GM10266 (cell line): ENCODE data around the gene OLFML1.

Source experiments
- DNase-seq: peaks from one replicate; pipeline ENCODE4 v3.0.0; 2012; ENCODE audit errors: extremely low spot score
- TF ChIP-seq, protein P1 (sequence below): IDR thresholded peaks from 2 replicates; pipeline ENCODE4 v1.5.1; 2012; ENCODE audit warnings: mild to moderate bottlenecking, low read depth; ENCODE audit not compliant: control insufficient read depth, insufficient read depth; ENCODE audit errors: missing control alignments

Gene OLFML1

GRCh38 chr11:7495882-7496551, 10.7 kb downstream of the OLFML1 start:
- DNase-seq: peak; percentile 47

GRCh38 chr11:7498193-7498592, 12.9 kb downstream of the OLFML1 start:
- DNase-seq: no peak
- TF ChIP-seq, protein P1, sequence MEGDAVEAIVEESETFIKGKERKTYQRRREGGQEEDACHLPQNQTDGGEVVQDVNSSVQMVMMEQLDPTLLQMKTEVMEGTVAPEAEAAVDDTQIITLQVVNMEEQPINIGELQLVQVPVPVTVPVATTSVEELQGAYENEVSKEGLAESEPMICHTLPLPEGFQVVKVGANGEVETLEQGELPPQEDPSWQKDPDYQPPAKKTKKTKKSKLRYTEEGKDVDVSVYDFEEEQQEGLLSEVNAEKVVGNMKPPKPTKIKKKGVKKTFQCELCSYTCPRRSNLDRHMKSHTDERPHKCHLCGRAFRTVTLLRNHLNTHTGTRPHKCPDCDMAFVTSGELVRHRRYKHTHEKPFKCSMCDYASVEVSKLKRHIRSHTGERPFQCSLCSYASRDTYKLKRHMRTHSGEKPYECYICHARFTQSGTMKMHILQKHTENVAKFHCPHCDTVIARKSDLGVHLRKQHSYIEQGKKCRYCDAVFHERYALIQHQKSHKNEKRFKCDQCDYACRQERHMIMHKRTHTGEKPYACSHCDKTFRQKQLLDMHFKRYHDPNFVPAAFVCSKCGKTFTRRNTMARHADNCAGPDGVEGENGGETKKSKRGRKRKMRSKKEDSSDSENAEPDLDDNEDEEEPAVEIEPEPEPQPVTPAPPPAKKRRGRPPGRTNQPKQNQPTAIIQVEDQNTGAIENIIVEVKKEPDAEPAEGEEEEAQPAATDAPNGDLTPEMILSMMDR: no peak

More at GRCh38 chr11:7495882-7496551, 10.7 kb downstream of the OLFML1 start:
- TF ChIP-seq, protein P1: no peak

- DNase-seq: no peak
- TF ChIP-seq, protein P1: no peak
Measured at GRCh38 chr11:7499081-7499480, 13.8 kb downstream of the OLFML1 start.

DNA sequence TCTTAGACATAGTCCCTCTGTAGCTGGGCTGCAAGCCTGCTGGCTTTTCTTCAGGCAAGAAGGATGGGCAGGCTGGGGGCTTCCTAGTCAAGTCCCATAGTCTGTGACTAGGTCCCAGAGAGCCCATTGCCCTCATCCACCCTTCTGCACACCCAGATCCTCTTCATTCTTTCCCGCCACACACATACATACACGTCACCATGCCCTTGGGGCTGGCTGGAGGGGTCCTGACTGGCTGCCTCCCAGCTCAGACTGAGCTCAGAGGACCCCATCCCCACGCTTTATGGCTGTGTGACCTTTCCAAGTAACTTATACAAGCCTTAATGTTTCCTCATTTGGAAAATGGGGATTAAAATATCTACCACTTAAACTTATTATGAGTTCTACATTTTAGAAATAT, 14.9 kb downstream of the OLFML1 start:
- TF ChIP-seq, protein P1: no peak
- no peak for DNase-seq

DNA sequence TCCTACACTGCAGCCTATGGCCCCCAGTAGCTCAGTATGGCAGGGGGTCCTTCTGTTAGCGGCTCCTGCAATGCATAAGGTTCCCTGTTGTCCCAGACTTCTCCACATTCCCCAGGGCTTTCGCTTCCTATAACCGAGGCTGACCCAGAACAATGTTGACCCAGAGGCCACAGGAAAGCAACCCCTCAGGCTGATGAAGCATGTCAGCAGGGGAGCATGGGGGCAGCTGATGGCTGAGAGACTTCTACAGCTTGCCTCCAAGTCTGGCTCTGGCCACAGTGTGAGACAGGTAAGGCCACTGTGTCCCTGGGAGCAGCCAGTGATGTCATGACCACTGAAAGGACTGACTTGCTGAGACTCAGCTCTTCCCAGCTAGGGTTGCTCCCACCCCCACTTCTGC, 15.9 kb downstream of the OLFML1 start:
- DNase-seq: no peak
- TF ChIP-seq, protein P1: no peak

GRCh38 chr11:7501894-7502293, 16.6 kb downstream of the OLFML1 start:
- TF ChIP-seq, protein P1: no peak
- DNase-seq: no peak

DNA sequence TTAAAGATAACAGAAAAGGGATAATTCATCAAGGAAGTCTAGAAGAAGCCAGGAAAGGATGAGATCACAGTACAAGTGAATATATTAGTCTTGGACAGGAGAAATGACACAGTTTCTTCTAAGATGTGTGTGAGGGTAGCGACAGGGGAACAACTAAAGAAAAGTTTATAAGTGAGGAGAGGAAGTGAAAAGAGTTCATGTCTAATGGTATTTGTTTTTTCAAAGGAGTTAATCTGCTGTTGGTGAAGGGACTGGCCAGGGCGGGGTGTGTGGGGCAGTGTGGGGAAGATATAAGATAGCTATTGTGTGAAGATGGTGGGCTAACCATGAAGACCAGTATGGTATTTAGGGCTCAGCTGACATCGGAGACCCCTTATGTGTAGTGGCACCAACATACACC, 20.9 kb downstream of the OLFML1 start:
- DNase-seq: no peak
- TF ChIP-seq, protein P1: no peak
